Iris pigment epithelial cell (primary cell): ENCODE results near the gene PKHD1.
"Not testable (repeated sequence)": the region's sequence is repeated elsewhere in the genome, so short reads cannot be mapped to it uniquely, and the experiment has no call there.

Experiments used
- DNase-seq: peaks from one replicate; pipeline ENCODE4 v3.0.0-alpha.2; 2011; ENCODE audit warnings: low read depth

The PKHD1 gene

DNA sequence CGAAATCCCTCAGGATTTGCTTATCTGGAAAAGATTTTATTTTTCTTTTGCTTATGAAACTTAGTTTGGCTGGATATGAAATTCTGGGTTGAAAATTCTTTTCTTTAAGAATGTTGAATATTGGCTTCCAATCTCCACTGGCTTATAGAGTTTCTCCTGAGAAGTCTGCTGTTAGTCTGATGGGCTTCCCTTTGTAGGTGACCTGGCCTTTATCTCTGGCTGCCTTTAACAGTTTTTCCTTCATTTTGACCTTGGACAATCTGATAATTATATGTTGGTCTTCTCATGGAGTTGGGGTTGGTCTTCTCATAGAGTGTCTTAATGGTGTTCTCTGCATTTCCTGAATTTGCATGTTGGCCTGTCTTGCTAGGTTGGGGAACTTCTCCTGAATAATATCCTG, 234.3 kb downstream of the PKHD1 start:
- not testable (repeated sequence) for DNase-seq

DNA sequence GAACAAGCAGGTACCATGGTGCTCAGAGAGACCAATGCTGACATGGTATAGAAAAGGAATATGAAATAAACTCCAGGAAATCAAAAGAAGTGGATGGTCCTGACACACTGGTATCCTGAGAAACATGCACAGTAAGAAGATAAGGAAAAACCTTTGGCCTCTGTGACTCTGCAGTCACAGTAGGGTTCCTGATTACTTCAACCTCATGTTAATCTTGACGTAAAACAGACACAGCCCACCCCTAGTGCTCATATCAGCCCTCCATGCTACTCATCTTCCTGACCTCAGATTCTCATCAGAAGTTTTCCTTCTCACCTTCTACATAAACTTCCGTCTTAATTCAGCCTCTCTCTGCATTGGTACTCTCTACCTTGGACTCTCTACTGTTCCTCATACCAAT, 240.9 kb downstream of the PKHD1 start:
- DNase-seq = no peak

DNA sequence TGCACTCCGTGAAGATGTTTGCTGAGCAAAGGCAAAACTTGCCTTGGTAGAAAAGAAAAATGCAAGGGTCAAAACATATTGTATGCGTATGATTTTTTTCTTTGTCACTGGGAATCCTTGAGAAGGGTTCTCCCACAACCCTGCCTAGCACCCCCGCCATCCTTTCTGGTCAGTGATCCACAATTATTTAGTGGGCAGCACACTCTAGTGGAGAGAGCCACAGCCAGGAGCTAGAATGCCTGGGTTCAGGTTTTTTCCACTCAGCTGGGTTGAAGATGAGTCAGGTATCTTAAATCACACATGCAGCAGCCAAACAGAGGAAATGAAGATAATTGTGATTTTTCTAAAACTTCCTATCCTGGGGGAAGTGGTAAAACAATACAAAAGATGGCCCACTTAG, 243.1 kb downstream of the PKHD1 start:
- no peak for DNase-seq

DNA sequence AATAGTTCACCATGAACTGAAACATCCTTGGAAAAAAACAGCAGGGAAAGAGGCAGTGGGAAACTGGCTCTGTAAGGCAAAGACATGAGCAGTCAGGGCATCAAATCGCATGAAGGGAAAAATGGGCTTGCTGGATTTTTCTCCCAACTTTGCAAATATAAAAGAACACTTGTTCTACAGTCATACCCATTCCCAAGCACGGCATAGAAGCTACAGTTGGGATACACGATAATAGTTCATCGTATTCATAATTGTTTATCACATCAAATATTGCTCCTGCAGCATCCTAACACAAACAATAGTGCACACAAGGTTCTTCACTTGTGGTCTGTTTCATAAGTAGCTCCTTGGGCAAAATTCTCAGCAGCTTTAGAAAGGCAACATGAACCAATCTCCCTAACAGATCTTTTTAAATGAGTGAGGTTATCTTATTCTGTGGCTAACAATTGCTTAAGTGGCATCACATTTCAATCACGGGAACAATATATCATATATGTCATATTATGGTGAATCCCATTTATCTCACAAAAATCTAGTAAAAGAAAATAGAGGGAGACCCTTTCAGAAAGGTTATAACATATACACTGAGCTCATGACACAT, 243.9 kb downstream of the PKHD1 start:
- DNase-seq = no peak

DNA sequence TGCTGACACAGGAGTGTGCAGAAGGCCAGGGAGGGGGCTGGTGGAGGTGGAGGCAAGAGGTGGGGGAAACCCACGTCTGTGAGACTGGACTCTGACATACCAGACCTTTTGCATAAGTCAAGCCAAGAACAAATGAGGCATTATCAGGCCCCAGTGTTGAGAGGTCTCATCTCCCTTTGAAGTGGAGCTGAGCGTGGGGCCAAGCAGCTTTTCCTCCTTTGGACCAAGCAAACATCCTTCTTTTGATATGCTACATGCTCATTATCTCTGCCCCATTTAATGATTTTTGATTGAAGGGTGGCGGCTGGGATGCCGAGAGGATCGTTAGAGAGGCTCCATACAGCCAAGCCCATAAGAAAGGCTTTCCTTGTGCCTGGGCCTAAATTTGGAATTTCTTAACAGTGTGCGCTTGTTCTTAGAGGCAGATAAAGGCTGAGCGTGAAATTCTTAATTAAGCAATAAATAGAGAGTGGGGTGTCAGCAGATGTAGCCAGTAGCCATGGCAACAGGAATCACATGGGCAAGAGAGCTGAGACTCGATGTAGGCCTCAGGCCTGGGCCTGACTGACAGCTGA, 244.5 kb downstream of the PKHD1 start:
- DNase-seq = no peak

DNA sequence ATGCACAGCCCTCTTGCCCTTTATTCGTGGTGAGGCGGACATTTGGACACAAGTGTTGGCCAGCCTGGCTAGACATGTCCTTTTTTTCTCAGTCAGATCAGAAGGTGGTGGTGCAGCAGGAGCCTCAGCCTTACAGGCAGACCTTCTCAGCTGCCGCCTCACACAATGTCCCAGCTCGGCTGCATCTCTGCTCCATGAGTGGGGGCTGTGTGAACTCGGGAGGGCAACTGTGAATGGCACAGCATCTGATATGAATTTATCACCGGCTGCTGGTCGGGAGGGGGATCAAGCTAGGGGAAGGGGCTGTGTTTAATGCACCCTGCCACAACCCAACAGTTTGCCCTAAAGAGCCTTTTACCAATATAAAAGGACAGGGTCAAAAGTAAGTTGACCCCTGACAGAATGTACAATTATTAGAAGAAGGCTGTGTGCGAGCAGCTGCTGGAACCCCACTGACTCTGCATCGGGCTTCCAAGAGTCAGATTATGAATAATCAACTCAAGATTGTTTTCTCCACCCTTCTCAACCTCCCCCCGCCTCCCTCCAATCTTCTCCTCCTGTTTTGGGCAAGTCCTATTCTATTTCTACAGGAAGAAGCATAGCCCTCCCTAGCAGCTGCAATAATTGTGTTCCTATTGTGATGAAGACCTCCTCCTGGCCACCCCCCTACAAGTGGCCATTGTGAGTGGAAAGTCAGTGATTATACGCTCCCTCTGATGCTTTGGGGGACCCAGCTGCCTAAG, 245.2 kb downstream of the PKHD1 start:
- DNase-seq = no peak

DNA sequence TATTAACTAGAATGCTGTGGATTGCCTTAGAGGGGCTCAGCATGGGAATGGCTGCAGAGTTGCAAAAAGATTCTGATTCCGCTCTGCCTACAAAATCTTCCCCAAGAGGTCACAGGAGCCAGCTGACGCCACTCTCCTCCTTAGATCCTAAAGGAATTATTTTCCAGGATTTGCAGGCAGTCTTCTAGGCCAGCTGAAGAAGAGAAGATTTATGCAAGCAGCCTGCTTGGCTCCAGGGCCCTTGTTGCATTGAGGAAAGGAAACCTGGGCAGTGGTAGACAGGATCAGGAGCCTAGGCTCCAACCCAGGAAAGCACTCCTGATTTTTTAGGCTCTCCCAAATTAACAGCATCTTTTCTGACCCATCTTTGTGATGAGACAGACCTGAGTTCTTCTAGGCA, 245.8 kb downstream of the PKHD1 start:
- DNase-seq = no peak

DNA sequence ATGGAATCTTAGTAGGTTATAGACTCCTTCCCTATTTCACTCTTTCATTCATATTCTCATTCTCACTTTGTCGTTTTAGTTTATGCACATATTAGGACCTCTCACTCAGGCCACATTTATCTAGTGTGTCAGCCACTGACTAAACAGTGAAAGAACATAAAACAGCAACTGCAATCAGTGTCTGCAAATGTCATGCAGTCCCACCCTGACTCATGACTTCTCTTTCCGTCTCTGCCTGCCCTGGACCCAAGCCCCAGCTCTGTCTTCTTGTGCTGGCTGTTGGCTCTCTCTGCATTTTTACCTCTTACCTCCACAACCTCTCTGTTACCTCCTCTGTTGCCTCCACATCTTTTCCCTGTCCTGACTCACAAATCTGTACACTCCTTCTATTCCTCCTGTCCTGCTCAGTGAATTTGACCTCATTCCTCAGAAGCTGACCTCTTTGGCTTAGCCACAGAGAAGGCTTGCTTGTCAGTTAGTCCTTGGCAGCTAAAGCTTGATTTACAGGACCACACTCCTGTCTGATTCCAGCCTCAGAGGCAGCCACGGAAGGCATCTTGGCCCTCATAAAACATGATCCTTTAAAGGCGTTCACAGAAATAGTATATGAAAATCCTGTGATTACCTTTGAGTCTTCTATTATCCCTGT, 247.6 kb downstream of the PKHD1 start:
- no peak for DNase-seq

DNA sequence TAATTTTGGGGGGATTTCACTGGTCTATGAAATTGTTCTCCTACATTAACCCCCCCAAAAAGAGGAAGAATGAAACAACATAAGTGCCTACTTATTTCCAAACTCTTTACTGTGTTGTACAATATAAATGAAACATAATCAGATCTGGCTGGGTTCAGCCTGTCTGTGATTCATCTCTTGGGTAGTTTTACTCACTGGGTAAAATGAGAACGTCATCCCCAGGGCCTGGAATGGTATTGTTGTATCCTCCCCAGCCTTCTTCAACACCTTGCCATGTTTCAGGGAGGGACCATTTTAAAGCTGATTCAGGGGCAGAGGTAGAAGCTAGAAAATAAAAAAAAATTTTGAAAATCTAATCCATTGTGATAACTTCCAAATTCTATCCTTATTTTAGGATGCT, 256.7 kb downstream of the PKHD1 start:
- no peak for DNase-seq

DNA sequence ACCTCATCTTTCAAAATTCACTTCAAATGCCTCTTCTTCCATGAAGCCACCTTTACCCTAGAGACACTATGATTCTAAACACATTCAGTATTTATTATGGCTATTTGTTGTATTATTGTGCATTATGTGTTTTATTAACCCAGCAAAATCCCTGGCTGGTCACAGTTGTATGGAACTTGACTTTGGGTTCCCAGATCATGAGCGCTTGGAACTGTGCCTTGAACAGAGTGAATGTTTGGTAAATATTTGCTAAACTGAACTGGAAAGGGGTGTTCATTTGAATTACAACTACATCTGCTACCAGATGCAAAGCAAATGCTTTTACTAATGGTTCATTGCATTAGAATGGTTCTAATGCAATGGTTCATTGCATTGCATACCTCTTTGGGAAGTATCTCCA, 259.8 kb downstream of the PKHD1 start:
- DNase-seq = no peak

DNA sequence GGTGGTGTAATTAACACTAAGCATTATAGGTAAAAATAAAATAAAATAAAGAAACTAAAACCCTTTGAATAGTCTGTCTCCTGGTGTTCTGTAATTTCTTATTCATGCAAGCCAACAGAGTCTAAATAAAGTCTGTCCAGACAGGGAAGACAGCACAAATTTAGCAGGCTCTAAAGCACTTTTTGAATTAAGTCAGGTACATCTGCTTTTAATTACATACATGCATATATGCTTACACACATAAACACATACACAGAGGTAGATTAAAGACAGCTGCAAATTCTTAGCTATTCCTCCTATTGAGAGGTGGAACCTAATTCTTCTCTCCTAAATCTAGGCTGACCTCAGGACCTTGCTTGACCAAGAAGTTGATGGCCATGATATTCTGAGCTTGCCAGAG, 262.5 kb downstream of the PKHD1 start:
- DNase-seq = no peak

DNA sequence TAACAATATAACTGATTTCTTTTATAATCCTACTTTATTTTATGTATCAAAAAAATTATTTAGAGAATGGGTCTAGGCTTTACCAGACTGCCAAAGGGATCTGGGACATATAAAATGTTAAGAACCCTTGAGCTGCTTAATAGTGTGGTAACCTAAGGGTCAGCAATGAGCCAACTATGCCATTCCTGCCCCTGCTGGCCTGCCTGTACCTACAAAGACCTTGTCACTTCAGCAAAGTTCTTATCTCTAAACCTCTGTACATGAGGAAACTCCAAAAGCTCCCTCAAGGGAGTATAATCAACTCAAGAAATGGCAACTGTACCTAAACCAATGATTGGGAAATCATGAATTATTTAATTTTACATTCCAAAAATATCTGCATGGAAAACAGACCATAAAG, 266.9 kb downstream of the PKHD1 start:
- DNase-seq = no peak

DNA sequence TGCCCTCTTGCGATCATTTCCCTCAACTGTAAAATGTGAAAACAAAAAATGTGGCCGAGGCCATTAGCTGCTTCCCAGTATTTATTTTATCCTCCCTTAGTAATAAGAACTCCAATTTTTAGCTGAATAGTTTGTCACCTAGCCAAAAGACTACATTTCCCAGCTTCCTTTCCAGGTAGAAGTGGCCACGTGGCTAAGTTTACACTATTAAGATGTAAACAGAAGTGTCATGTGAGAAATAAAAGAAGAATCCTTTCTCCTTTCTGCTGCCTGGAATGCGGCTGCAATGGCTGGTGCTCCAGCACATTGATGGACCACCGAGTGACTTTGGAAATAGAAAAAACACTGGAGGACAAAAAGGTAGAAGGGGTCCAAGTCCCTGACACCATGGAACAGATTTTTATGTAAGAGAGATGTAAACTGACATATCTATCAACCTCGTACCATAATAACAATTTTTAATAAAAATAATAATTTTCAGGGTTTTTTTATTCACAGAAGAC, 268.8 kb downstream of the PKHD1 start:
- DNase-seq = no peak

DNA sequence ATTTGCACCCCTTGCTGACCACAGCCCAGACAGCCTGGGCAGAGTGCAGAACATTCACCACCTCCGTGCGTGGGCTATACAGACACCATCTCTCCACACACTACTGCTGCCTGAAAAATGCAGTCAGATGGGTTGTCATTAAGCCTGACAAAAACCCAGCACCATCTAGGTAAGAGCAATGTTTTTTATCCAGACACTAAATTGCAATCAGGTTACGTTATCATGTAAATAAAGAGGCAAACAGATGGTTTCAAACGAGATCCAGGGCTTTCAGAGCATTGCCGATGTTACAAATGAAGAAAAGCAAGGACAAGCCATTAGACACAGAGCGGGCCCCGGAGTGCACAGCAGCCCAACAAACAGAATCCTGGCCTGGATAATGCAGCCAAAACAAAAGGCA, 269.6 kb downstream of the PKHD1 start:
- DNase-seq = no peak

DNA sequence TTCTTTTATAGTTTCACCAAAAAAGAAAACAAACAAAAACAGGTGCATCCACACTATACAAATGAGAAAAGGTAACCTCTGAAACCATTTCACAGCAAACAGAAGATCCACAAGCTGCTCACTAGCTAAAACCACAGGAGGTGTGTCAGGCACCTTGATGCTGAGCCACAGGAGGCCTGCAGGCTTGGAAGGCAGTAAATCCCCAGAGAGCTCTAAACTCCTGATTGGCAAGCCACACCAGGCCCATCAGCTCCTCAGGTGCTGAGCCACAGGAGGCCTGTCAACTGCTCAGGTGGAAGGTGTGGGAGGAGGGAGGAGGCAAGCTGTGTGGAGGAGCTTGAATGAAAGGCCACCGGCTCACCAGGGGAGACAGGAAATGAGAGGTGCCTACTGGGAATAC, 273.0 kb downstream of the PKHD1 start:
- DNase-seq = no peak

DNA sequence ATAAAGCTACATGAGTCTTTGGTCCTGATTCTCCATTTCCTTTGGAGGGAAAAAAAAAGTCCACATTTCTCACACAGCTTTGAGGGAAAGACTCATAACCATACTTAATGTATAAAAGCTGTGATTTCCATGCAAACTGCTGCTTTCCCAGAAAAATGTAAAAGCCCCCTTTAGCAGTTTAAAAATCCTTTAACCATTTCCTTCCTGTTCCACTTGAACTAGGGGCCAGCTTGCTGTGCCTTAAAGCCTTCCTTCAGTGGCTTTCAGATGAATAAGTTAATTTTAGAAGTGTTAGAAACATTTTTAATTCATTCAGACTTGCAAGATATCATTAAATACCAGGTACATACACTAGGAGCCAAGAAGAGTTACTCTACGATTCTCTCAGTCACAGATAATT, 273.5 kb downstream of the PKHD1 start:
- no peak for DNase-seq

DNA sequence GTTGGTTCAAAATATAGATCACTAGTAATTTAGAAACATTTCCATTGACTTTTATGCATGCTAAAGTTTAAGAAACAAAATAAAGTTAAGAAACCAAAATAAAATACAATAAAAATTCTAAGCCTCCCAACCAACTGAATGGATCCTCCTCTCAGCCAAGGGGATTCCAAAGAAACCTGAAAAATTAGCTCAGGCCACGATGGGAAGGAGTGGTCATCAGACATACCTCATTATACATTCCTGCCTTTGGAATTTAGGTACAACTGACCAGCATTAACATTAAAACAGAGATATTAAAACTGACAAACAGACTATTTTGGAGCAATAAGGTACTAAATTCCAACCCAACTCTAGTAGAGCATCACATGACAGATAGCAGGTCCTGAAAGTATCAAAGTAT, 275.2 kb downstream of the PKHD1 start:
- DNase-seq = no peak

DNA sequence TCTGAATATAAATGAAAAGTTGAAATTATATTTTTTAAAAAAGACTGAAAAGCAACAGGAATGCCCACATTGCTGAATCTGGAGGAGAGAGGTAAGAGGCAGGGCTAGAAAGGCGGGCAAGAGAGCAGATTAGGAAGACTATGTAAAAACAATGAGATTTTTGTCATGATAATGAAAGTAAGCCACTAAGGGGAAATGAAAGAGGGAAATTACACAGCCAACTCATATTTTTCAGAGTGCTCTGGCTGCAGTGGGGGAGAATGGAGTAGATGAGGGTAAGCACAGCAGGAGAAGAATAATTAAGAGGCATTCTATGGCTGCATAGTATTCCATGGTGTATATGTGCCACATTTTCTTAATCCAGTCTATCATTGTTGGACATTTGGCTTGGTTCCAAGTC, 281.9 kb downstream of the PKHD1 start:
- no peak for DNase-seq

DNA sequence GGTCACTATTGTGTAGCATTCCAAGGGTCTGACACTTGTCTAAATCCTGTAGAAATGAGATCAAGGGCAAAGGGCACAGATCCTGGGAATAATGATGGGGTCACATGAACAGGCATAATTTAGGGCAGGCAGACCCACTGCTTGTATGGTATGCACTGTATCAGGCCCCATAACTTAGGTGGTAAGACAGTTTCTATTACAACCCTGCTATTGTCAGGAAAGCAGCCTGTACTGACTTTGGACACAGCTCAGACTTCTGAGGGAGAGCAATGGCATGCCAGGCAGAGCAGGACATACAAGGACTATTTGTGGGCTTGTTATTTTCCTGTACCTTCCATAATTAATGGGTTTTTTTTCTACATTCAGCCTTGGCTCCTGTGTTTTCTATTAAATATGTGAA, 286.8 kb downstream of the PKHD1 start:
- DNase-seq = no peak

DNA sequence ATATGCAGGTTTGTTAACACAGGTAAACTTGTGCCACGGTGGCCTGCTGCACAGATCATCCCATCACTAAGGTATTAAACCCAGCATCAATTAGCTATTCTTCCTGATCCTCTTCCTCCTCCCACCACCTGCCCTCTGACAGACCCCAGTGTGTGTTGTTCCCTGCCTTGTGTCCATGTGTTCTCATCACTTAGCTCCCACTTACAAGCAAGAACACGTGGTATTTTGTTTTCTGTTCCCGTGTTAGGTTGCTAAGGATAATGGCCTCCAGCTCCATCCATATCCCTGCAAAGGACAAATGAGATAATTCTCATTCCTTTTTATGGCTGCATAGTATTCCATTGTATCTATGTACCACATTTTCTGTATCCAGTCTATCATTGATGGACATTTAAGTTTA, 294.0 kb downstream of the PKHD1 start:
- no peak for DNase-seq

DNA sequence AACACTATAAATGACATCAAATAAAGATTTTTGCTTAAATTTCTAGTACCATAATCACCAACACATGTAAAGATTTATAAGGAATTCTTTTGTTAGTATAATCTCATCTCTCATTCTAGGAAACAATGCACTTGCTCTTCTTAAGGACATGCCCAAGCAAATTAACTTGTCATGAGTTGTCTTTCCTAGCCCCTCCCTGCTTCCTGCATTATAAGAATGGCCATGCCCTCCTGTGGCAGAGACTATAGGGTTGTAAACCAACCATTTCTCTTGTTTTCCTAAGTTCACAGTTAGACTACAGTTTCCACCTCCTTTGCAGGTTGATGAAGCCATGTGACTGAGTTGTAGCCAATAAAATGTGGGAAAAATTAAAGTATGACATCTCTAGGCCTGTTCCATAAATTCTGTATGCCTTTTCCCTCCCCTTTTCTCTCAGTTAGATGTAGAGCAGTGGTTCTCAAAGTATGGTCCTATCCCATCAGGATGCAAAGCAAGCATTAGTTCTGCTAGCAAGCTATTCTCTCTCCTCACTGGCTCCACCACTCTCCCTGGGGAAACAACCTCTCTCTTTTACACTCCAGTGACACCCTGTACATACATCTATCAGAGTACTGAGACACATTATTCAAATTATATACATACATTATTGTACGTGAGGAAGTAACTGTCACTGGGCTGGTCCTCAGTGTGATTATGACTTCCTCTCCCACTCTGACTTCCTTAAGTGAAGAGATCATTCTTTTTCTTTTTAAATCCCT, 295.0 kb downstream of the PKHD1 start:
- no peak for DNase-seq

DNA sequence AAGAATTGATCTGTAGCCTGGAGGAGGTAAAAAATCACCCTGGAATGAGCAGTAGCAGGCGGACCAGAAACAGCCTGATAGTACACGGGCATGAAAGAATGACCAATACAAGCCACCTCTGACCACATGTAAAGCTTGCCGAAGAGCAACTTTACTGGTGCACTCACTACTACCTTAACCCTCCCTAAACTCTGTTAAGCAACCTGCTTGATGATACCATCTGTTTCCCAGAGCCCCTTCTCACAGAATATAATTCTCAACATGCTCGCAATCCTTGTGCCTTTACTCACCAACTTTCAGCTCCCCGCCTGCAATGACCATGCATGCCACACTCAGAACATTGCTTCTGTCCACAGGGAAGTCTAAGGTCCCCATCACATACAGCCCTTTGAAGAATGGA, 296.5 kb downstream of the PKHD1 start:
- DNase-seq = no peak
